ENCODE results near the gene CLEC6A.
"Not testable (repeated sequence)": the region's sequence is repeated elsewhere in the genome, so short reads cannot be mapped to it uniquely, and the experiment has no call there.

Gene CLEC6A

GRCh38 chr12:8455727-8456360 lies at the start of gene CLEC6A:
CLEC6A (plus strand) TSS chr12:8455962; CDS start chr12:8456112, 150 bp downstream.
- no peak for DNase-seq

GRCh38 chr12:8419576-8419975 lies 36.2 kb upstream of the CLEC6A start:
- DNase-seq: not testable (repeated sequence)

DNA sequence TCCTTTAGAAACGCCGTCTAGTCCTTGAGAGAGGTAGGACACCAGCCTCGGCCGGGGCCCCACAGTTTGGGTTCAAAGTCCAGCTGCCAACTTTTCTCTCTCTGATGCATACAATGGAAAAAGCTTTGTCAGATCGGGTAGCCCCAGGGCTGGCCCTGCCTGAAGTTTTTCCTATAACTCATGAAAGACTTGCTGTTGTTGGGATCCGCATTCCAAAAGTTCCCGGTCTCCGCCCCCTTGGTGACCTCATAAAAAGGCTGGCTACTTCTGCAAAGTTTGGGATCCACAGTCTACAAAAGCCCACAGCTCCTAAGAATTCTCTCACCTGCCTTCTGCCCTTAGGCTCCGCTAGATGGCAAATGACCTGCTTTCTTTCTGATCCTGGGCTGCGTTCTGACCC lies 35.3 kb upstream of the CLEC6A start:
- no peak for DNase-seq

- not testable (repeated sequence) for DNase-seq
These were observed 11.1 kb upstream of the CLEC6A start for GRCh38 chr12:8444536-8445278.

- DNase-seq: no peak
These were observed 10.0 kb upstream of the CLEC6A start for GRCh38 chr12:8445731-8446130.

- no peak for DNase-seq
These were observed 8.9 kb upstream of the CLEC6A start for GRCh38 chr12:8446642-8447547.

DNA sequence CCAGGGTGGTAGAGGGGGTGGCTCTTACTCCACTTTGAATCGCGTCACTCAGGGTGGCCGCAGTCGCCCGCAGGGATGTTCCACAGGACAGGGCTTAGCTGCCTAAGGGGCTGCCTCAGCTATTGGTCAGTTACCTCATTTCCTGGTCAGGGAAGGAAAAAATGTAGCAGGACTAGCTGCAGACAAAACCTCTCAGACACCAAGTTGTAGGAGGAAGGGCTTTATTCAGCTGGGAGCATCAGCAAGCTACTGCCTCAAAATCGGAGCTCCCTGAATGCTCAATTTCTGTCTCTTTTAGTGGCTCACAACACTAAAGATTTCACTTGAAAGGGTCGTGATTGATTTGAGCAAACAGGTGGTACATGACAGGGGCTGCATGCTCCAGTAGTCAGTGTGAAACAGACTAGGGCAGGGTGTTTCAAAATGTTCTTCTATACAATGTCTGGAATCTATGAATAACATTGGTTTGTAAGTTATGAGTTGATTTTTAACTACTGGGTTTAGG lies 6.4 kb upstream of the CLEC6A start:
- DNase-seq: no peak

- no peak for DNase-seq
These were observed 3.7 kb upstream of the CLEC6A start for GRCh38 chr12:8452036-8452435.

- no peak for DNase-seq
These were observed 2.7 kb upstream of the CLEC6A start for GRCh38 chr12:8453021-8453513.

DNA sequence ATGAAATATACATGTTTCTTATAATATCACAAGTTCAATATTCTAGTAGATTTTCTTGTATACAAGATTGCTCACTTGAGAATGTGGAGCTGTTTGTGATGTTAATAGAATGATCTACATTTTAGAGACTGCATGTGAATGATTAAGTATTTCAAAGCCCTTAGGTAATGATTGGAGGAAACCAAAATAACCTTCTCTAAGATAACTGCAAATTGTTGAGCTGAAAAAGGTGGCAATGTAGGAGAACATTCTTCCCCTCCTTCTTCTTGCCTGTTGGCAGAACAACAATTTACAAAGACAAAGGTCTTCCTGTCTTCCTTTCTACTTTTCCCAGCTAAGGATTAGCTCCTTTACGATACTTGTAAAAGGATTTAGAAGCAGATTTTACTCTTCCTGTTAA lies 2.0 kb upstream of the CLEC6A start:
- no peak for DNase-seq

DNA sequence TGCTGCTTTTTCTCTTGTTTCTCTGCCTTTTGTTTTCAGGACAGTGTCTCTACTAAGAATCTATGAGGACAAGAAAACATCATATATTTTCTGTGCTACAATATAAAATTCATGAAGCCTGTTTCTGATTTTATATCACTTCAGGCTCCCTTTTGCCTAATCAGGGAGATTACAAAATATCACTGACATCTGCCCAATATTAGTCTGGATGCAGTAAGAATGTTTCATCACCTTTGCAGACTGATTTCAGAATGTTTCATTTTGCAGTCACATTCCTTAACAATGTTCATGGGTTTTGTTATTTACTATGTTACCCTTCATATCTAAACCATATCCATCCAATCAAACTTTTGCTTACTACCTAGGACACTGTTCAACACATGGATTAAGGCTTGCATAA lies 491 bp upstream of the CLEC6A start:
- no peak for DNase-seq

DNA sequence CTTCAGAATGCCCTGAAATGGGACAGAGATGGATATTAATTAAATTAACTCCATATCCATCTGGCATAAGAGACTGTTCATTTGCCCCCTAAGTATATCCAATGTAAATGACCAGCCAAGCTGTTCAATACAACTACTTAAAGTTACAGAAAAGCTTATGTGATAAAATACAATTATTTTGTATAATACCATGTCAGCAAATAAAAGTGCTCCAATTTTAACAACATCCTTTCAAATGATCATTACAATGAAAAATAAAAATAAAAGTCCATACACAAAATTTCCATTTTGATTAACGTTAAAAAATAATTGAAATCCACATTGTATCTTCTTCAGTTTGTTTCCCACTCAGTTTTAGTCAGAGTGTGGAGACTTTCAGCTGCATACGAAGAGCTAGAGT lies 5.7 kb downstream of the CLEC6A start:
- DNase-seq: no peak

DNA sequence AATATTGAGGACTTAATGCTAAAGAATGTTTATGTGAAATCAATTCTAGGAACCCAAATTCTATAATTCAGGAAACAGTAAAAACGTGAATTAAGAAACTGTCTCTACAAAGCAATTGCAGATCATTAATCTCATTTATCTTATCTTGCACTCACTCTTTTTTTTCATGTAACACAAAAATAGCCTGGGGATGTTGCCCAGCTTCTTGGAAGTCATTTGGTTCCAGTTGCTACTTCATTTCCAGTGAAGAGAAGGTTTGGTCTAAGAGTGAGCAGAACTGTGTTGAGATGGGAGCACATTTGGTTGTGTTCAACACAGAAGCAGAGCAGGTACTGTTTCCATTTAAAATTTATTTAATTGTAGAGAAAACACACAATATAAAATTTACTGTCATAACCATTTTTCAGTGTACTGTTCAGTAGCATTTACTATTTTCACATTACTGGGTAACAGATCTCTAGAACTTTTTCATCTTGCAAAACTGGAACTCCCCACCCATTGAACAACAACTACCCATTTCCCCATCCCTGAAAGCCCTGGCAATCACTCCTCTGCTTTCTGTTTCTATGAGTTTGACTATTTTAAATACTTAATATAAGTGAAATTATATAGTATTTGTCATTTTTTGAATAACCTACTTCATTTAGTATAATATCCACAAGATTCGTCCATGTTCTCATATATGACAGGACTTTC lies 9.7 kb downstream of the CLEC6A start:
- no peak for DNase-seq

DNA sequence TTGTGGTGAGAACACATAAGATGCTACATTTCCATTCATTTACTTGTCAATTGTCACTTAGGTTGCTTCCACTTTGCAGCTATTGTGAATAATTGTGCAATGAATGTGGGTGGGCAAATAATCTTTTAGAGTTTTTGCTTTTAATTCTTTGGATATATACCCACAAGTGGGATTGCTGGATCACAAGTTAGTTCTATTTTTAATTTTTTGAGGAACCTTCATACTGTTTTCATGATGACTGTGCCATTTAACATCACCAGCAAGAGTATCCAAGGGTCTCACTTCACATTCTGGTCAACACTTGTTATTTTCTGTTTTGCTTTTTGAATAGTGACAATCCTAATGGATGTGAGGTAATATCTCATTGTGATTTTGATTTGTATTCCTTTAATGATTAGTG lies 10.5 kb downstream of the CLEC6A start:
- DNase-seq: no peak

GRCh38 chr12:8471090-8471489 lies 15.3 kb downstream of the CLEC6A start:
- DNase-seq: no peak

- no peak for DNase-seq
These were observed 19.9 kb downstream of the CLEC6A start for GRCh38 chr12:8475508-8476203.

- no peak for DNase-seq
These were observed 26.9 kb downstream of the CLEC6A start for GRCh38 chr12:8482571-8483061.

DNA sequence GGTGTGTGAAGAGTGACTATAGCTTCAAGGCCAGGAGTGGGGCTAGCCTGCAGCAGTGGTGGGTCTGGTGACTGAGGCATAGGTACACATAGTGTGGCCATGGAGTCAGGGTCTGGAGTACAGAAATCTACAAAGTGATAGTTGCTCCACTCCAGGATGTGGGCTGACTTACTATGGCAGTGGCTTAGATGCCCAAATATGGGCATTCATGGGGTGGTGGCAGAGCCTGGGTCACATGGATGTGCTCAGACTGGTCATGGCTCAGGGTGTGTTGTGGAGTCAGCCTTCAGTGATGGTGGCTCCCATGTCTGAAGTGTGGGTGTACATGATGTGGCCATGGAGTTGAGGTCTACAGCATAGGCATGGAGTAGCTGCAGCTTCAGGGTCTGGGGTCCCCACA lies 27.3 kb downstream of the CLEC6A start:
- DNase-seq: no peak

GRCh38 chr12:8491646-8492530 lies 36.1 kb downstream of the CLEC6A start:
- DNase-seq: no peak

GRCh38 chr12:8493084-8493483 lies 37.3 kb downstream of the CLEC6A start:
- no peak for DNase-seq

GRCh38 chr12:8495671-8496070 lies 39.9 kb downstream of the CLEC6A start:
- not testable (repeated sequence) for DNase-seq
